GM12801 (cell line): Measurements from ENCODE around the gene CRYBB2.

Source experiments
- TF ChIP-seq, protein P1 (sequence below): IDR thresholded peaks from one replicate; pipeline ENCODE4 v1.5.1; 2011; ENCODE audit warnings: control low read depth; ENCODE audit not compliant: insufficient read length; ENCODE audit errors: extremely low read depth

Gene CRYBB2

GRCh38 chr22:25202290-25202921, 17.0 kb upstream of the CRYBB2 start:
- TF ChIP-seq, protein P1, sequence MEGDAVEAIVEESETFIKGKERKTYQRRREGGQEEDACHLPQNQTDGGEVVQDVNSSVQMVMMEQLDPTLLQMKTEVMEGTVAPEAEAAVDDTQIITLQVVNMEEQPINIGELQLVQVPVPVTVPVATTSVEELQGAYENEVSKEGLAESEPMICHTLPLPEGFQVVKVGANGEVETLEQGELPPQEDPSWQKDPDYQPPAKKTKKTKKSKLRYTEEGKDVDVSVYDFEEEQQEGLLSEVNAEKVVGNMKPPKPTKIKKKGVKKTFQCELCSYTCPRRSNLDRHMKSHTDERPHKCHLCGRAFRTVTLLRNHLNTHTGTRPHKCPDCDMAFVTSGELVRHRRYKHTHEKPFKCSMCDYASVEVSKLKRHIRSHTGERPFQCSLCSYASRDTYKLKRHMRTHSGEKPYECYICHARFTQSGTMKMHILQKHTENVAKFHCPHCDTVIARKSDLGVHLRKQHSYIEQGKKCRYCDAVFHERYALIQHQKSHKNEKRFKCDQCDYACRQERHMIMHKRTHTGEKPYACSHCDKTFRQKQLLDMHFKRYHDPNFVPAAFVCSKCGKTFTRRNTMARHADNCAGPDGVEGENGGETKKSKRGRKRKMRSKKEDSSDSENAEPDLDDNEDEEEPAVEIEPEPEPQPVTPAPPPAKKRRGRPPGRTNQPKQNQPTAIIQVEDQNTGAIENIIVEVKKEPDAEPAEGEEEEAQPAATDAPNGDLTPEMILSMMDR, result no peak

DNA sequence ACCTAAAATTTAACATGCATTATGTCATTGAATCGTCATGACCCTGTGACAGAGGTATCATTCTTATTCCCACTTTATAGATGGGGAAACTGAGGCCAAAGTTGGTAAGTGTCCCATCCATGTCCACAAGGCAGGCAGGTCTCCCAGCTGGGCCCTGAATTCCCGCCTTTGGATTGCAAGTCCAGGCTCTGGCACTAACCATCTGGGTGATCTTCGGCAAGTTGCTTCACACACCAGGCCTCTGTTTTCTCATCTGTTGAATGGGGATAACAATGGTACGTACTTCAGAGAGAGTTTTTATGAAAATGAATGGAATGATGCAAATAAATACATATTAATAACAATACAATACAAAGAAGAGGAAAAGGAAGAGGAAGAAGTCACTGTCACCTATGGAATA, 16.4 kb upstream of the CRYBB2 start:
- TF ChIP-seq, protein P1, result no peak

DNA sequence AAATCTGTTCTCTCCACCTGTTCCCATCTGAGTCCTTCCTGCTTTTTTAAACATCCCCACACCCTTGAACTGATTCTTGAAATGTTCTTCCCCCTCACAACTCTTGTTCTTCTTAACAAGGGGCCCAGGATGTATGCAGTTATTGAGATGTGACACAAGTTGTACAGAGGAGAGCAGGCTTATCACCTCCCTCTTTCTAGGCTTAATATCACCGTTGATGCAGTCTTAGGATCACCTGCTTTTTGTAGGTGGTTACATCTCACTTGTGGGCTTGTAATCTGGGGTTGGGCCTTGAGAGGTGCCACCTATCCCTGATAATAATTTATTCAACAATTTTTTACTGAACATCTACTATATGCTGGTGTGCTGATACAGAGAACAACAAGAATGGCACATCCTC, 13.6 kb upstream of the CRYBB2 start:
- TF ChIP-seq, protein P1, result no peak

DNA sequence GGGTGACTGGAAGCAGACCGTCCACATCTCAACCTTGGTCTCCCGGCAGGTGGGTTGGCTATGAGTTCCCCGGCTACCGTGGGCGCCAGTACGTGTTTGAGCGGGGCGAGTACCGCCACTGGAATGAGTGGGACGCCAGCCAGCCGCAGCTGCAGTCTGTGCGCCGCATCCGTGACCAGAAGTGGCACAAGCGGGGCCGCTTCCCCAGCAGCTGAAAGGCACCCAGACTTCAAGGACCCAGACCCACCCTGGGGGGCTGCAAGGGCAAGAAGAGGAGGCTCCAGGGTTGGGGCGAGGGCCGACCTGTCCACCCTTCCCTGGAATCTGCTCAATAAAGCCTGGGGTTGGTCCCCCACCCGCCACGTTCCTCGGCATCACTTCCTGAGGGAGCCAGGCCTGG, 12.4 kb upstream of the CRYBB2 start:
- TF ChIP-seq, protein P1, result no peak

- TF ChIP-seq, protein P1, result no peak
These were observed 11.8 kb upstream of the CRYBB2 start for GRCh38 chr22:25207553-25208157.

GRCh38 chr22:25208328-25208727, 11.1 kb upstream of the CRYBB2 start:
- TF ChIP-seq, protein P1, result no peak

- TF ChIP-seq, protein P1, result no peak
These were observed 10.5 kb upstream of the CRYBB2 start for GRCh38 chr22:25208743-25209505.
